ENCODE results near the gene RGS9.

RGS9 gene

DNA sequence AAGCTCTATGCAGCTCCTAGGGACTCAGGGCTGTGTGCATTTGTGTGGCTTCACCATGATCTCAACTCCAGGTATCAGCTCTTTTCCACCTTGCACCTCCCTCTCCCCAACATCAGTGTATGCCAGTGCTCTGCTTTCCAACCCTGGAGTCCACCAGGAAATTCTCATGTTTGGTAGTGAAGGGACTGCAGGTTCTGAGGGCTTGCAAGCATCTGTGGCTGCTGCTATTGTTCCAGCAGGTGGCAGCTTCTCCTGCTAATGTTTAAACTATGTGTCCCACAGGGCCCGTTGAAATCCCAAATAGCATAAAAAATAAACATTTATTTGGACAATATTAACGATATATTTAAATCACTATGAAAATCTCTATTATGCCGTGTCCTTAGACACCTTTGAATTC, 82.0 kb downstream of the RGS9 start:
- DNase-seq (ENCODE audit: low read depth) = no peak

DNA sequence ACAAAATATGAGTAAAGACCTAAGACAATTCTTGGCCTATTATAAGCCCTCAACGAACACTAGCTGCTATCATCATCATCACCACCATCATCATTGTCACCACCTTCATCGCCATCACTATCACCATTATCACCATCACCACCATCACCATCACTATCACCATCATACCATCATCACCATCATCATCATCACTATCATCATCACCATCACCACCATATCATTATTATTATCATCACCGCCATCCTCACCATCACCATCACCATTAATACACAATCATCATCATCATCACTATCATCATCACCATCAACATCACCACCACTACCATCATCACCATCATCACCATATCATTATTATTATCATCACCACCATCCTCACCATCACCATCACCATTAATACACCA, 82.5 kb downstream of the RGS9 start:
- DNase-seq (ENCODE audit: low read depth) = no peak

DNA sequence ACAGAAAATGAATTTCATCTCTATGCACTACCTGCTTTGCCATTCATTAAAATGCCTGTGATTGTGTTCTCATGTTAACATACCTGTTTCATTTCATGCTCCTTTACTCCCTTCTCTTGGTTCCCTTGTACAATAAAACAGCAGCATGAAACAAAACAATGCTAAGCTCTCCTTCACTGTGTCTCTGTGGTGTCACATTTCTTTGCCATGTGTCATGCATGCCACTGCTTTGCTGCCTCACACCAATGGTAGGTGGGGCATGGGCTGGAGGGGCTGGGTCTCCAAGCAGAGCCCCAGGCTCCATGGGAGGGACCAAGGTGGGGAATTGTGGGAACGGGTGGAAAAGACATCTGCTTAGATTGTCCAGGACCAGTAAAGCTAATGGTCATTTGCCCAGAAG, 83.6 kb downstream of the RGS9 start:
- DNase-seq (ENCODE audit: low read depth) = peak; percentile 55

DNA sequence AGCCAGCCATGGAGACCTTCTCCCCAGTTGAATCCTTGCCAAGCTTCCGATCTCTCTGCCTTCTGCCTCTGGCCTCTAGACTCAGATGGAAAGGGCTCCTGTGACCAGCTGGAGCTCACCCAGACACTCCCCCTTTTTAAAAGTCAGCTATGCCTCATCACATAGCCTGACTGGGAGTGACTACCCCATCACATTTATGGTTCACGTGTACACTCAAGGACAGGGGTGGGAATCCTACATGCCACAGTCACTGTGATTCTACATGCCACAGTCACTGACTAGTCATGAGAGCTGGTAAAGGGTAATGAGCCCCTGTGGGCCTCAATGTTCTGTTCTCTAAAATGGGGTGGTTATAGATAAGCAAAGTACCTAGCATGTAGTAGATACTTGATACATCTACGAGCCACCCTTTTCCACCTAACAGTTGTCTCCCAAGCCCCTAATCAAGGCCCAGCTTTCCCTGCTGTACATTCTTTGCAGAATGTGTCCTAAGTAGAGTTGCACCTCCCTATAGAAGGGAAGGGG, 85.1 kb downstream of the RGS9 start:
- peak; percentile 63 for DNase-seq (ENCODE audit: low read depth)

DNA sequence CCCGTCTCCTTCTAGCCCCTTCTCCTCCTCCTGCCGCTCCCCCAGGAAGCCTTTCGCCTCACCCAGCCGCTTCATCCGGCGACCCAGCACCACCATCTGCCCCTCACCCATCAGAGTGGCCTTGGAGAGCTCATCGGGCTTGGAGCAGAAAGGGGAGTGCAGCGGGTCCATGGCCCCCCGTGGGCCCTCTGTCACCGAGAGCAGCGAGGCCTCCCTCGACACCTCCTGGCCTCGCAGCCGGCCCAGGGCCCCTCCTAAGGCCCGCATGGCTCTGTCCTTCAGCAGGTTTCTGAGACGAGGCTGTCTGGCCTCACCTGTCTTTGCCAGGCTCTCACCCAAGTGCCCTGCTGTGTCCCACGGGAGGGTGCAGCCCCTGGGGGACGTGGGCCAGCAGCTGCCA, 87.9 kb downstream of the RGS9 start:
- no peak for DNase-seq (ENCODE audit: low read depth)

DNA sequence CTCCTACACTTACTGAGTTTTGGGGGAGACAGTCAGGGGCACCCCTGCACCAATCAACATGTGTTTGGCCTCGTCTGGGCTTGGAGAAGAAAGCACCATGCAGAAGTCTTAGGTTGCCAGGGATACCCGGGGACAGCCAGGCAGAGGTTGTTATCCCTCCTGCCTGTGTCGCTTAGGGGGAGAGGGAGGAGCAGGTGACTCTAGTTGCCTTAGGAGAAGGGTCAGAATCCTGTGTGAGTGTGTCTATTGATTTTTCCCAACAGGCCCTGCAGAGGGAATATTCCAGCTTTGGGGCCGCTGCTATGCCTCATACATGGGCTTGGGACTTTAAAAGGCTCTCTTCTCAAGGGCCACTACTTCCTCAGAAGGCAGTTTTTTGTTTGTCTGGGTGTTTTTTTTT, 89.1 kb downstream of the RGS9 start:
- no peak for DNase-seq (ENCODE audit: low read depth)

DNA sequence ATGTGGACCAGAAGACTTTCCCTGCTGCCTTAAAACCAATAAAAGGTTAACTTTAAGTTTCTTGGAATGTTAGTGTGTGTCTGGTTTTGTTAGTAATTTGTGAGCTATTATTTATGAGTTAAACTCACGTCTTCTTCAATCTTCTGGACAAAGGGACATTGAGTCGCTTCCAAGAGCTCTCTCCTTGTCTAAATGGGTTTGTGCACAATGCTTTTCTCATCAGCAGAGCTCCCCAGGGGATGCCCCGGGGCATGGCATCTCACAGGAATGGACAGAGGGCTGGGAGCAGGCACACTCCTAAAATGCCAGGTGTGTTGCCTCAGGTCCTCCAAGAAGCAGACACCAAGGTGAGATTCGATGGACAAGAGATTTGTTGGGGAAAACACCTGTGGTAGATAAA, 90.5 kb downstream of the RGS9 start:
- DNase-seq (ENCODE audit: low read depth) = no peak

DNA sequence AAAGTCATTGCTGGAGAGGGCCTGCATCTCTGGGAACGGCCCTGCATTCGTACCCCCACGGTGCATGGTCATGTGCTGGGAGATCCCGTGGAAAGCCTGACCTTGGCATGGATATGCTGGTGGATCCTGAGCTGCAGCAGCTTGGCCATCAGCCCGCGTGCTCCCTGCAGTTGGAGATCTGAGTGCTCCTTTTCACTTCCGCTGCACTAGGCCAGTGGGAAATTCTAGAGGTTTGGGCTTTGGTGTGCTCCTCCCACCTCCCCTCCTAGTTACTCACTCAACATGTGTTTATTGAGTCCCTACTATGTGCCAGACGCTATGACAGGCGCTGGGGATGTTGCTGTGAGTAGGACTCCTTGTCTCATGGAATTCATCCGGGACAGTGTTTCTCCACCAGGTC, 91.1 kb downstream of the RGS9 start:
- DNase-seq (ENCODE audit: low read depth) = no peak

DNA sequence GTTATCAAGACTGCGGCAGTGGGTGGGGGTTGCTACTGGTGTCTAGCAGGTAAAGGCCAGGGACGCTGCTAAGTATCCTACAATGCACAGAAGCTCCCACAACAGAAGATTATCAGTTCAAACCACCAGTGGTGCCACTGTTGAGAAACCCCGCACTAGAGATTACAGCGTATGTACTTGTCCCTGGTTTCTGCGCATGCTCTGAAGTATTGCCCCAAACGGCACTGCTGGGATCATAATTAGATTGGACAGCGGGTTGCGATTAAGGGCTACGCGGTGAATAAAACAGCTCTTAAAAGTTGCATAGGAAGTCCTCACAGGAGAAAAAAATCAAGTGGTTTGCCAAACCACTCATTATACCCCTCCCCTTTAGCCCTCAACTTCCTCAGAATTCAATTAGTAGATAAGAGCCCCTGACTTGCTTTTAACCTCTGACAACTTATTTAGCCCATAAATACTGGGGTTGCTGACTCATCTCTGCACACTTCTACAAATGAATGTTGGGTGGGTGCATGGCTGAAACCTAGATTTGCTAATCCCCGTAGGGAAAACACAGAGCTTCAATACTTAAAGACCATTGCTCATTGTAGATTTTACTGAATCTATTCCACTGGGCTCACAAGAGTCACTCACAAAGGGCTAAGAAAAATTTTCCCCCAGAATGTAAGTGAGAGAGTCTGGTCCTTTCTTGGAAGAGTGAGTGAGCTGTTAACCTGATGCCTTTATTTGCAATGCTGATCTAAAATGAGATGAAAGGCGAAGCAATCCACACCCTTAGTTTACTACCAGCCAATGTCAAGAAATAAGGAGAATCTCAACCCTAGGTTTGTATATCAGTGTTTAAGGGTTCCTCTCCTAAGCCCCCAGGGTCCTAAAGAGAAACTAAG, 91.8 kb downstream of the RGS9 start:
- DNase-seq (ENCODE audit: low read depth) = peak; percentile 56

DNA sequence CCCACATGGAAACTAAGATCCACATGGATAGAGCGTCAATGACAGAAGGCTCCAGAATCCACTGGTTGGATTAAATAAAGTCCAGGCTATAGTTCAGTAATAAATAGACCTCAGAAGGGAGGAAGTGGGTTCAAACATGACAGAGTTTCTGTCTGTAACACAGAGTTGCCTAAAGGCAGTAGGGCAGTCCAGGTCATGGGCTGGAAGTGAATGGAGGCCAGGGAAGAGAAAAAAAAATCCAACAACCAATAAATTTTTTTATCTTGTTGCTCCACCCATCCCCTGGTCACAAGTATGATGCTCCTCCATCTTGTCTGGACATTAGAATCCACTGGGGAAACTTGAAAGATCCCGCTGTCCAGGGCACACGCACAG, 92.4 kb downstream of the RGS9 start:
- no peak for DNase-seq (ENCODE audit: low read depth)

DNA sequence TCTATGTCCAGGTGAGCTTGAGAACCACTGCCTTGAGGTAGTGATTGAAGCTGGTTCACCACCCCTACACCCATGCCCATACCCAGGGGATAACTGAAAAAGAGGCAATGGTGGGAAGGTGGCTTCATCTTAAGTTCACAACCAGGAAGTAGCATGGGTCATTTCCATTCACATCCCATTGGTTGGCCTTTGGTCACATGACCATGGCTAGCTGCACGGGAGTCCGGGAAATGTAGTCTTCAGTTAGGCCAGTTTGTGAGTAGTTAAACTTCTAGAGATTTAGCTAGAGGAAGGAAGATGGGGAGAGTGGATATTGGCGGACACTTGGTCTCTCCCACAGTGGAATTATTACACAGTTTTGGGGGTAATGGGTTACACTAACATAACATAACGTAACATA, 92.9 kb downstream of the RGS9 start:
- DNase-seq (ENCODE audit: low read depth) = no peak

DNA sequence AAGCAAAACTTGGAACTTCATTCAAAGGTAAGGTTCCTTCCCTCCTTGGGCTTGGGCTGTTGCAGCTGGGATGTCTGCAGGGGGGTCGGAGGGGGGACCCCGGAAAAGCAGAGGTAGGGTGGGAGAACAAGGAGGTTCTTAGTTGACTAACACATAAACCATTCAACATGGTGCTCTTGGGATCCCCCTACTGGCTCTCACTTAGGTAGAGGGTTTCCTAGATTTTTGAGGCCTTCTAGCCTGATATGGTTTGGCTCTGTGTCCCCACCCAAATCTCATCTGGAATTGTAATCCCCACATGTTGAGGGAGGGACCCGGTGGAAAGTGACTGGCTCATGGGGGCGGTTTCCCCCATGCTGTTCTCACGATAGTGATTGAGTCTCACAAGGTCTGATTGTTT, 93.9 kb downstream of the RGS9 start:
- DNase-seq (ENCODE audit: low read depth) = no peak

DNA sequence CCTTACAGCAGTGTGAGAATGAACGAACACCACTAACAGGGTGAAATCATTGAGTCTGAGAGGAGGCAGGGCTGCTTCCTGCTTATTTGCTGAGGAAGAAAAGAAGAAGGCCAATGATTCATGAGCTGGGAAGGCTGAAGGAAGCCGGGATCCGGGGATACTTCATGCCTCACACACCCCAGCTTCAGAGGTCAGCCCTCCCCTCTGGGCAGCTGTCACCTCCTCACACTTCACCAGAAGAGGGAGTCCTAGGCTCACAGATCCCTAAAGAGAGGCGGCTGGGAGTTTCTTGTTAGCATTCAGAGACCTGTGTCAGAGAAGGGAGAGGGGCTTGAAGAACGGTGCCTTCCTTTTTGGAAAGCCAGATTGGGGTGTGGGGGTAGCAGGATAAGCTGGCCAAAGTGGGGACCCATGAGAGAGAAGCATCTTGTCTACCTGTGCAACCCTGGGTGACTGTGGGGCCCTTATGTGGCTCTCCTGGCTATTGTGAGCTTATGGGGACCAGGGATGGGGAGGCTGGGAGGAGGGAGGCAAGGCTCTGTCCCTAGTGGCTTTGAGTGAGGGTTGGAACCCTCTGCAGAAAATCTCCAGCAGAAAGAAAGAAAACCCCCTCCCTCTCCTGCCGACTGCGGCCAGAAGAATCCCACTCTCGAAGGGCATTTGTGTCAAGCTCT, 94.6 kb downstream of the RGS9 start:
- peak; percentile 96 for DNase-seq (ENCODE audit: low read depth)

DNA sequence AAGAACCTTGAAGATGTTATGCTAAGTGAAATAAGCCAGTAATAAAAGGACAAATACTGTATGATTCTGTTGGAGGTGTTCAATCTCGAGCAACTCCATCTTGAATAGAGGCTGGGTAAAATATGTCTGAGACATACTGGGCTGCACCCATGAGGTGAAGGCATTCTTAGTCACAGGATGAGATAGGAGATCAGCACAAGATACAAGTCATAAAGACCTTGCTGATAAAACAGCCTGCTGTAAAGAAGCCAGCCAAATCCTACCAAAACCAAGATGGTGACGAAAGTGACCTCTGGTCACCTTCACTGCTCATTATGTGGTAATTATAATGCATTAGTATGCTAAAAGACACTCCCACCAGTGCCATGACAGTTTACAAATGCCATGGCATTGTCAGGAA, 98.1 kb downstream of the RGS9 start:
- DNase-seq (ENCODE audit: low read depth) = peak; percentile 48

DNA sequence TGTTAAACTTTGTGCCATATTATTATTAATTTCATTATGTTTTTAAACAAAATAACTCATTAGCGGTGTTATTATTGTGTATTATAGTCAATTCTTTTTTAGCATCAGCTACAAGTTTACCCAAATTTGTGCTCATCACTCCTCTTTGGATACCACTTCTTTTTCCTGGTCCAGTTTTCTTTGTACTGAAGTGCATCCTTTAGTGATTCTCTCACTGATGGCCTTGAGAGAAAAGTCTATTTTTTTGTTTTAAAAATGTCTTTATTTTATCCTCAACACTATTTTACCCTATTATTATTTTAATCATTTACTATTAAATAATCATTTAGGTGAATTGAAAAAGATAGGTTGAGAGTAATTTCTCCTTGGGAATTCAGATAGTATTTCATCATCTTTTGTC, 99.2 kb downstream of the RGS9 start:
- no peak for DNase-seq (ENCODE audit: low read depth)

DNA sequence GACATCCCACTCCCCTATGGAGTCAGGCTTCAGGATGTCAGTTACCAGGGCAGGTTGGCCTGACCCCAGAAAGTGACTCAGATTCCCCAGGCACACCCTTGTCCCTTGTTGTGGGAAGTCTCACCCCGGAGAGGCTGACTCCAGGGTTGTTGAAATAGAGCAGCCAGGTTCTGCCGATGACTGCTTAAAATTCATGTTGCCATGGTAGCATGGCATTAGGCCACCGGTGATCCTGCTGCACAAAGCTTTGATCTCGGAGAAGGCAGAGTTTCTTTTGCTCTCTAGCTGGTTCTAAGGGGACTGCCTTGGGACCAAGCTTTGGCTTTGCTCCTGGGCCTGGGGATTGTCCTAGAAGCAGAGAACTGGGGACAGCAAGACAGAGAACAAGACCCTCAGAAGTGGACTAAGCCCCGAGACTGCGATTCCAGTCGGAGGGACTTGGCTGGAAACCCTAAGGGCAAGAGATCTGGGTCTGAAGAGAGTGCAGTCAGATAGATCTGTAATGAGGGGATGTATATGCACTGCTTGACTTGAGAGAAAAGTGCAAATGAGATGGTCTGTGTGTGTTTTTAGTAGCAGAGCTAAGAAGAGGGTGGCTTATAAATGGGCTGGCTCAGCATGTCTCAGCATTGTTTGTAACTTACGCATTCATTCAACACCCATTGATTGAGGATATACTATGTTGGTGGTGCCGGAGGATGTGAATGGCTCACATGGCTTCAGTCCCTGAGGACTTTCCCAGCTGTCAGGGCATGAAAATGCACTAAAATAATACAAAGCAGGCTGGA, 106.9 kb downstream of the RGS9 start:
- DNase-seq (ENCODE audit: low read depth) = peak; percentile 54

DNA sequence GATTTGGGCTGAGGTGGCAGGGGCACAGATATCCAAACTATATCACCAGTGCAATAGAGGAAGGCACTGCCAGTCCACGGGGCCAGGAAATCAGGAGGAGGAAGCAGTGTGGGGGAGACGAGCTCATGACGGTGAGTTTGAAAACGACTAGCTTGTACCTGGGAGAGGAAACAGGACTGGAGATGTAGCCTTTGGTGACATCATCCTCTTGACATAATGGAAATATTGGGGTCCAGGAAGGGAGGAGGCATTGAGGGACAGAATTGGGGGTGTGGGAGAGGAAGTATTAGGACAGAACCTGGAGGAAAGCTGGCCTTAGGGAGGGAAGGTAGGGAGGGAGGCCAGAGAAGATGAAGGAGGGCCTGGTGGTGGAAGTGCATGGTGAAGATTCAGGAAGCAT, 109.1 kb downstream of the RGS9 start:
- DNase-seq (ENCODE audit: low read depth) = no peak

DNA sequence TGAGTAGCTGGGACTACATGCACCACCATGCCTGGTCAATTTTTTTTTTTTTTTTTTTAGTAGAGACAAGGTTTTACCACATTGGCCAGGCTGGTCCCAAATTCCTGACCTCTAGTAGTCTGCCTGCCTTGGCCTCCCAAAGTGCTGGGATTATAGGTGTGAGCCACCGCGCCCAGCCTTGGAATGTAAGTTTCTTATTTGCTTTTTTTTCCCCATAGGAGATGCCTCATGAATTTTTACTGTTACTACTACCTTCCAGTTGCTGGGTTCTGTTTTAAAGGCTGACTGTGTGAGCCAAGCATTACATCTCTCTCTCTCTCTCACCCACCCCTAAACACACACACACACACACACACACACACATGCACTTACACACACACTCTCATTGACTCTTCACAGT, 112.6 kb downstream of the RGS9 start:
- no peak for DNase-seq (ENCODE audit: low read depth)

DNA sequence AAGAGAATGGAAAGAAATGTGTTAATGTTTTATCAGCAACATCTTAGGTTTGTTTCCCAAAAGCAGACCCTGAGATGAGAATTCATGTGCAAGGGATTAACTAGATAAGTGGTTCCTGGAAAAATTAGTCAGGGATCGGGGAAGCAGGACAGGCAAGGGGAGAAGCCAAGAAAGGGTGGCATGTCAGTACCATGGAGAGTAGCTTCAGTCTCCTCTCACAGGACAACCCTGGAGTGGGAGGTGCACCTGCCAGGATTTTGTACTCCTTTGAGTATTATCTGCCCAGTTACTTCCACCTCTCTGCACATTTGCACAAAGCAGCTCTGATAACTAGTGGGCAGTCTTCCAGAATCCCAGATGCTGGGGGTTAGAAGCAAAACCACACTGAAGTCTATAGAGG, 117.0 kb downstream of the RGS9 start:
- peak; percentile 33 for DNase-seq (ENCODE audit: low read depth)

DNA sequence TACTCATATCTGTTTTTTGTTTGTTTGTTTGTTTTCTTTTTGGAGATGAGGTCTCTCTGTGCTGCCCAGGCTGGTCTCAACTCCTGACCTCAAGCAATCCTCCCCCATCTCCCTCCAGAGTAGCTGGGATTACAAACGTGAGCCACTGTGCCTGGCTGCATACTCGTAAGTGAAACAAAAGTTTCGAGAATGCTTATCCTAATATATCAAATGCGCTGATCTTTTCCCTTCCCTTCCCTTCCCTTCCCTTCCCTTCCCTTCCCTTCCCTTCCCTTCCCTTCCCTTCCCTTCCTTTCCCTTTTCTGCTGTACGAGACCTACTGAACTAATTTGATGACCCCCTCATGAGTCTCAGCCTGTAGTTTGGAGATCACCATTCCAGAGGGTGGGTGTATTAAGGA, 122.1 kb downstream of the RGS9 start:
- no peak for DNase-seq (ENCODE audit: low read depth)

DNA sequence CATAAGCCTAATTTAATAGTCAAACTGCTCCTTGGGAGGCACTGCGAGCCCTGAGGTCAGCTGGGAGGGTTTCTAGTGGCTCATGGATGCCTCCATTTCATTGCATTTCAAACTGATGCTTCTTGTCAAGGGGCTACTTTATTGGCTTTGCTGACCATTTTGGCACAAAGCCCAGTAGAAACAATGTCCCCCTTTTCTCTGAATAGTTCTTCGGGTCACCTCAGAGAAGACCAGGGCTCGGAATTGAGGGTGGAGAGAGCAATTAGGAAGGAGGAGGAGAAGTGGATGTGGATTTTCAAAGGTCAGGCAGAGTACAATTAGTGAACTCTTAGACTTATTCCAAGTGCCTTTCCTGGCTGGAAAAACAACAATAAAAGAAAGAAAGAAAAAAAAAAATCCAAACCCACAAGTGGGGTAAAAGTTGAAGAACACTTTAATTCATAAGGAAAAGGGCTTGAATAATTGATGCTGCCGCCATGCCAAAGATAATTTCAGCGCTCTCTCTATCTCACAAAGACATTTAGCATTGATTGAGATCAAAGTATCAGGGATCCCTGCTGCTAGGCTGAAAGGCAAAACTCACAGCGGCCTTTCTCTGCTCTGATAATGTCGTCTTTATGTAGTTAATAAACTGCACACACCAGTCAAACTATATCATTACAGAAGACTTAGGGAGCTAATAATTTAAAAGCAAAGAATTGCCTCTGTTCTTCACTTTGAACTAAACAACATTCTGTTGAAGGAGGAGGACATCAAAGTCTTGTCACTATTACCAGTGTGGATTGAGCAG, 122.7 kb downstream of the RGS9 start:
- DNase-seq (ENCODE audit: low read depth) = no peak

DNA sequence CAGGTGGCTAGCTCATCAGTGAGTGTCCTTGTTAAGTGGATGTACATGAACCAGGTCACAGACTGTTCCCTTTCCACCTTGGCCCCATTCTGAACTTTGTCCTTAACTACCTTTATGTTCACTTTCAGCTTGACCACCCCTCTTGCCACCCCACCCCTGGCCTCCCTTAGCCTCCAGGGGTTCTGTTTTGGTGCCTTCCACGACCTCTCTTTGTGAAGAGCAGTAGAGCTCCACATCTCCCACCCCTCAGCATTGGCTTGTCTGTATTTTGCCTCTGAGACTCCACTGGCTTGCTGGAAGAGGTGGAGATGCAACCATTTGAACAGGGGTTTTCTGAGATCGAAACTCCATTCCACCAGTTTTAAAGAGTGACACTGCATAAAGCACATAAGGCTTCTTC, 123.5 kb downstream of the RGS9 start:
- no peak for DNase-seq (ENCODE audit: low read depth)
